Heart right ventricle (tissue), 16 donors: Measurements from ENCODE around the gene ABLIM2. TPM values are rescaled to one million over a fixed set of nuclear protein-coding genes. Genes with fewer than 3 reads are reported as not detected.

Experiments used
- ATAC-seq, 8 donors: fragments of 200-7000 bp; cut with Tn5 transposase; one replicate each; pipeline ENCODE4 v1.9.1; 2020; ENCODE audit warnings: mild to moderate bottlenecking in 8 of 8, moderate library complexity in 8 of 8, moderate number of reproducible peaks in 1 of 8
- DNase-seq, 2 donors: peaks; one replicate each; pipeline ENCODE4 v3.0.0-alpha.2; 2020
- H3K27ac ChIP-seq, 10 donors: fragments of 200-600 bp; sonication (generic) in 2 of 10; one replicate each; pipeline versions ENCODE4 v1.5.0 to v1.8.0; 2020 to 2022; ENCODE audit warnings: mild to moderate bottlenecking in 3 of 10
- H3K27me3 ChIP-seq, 7 donors: fragments of 200-600 bp; one replicate each; pipeline ENCODE4 v1.8.0; 2021 to 2022; ENCODE audit warnings: mild to moderate bottlenecking in 2 of 7
- H3K36me3 ChIP-seq, 9 donors: fragments of 200-600 bp; sonication (generic) in 1 of 9; one replicate each; pipeline versions ENCODE4 v1.5.0 to v1.8.0; 2020 to 2022; ENCODE audit warnings: mild to moderate bottlenecking in 2 of 9
- H3K4me1 ChIP-seq, 9 donors: fragments of 200-600 bp; sonication (generic) in 1 of 9; one replicate each; pipeline versions ENCODE4 v1.5.0 to v1.8.0; 2020 to 2022; ENCODE audit warnings: mild to moderate bottlenecking in 4 of 9
- H3K4me3 ChIP-seq, 10 donors: fragments of 200-600 bp; sonication (generic) in 2 of 10; one replicate each; pipeline versions ENCODE4 v1.5.0 to v1.8.0; 2020 to 2022; ENCODE audit warnings: mild to moderate bottlenecking in 7 of 10, moderate library complexity in 2 of 10
- H3K9me3 ChIP-seq, 11 donors: fragments of 200-600 bp in 10 of 11; sonication (generic) in 2 of 11; one replicate each; pipeline versions ENCODE4 v1.5.0 to v1.8.0; 2013 to 2022; ENCODE audit warnings: mild to moderate bottlenecking in 2 of 11, control low read depth in 1 of 11, moderate library complexity in 1 of 11
- CTCF ChIP-seq, 9 donors: fragments of 200-600 bp; sonication (generic) in 2 of 9; IDR thresholded peaks; one replicate each; pipeline versions ENCODE4 v1.5.0 to v1.8.0; 2021 to 2022; ENCODE audit warnings: antibody characterized with exemption in 9 of 9, mild to moderate bottlenecking in 5 of 9, moderate library complexity in 1 of 9
- WGBS, 2 donors: extraction: QIAGEN DNeasy Blood & Tissue Kit; methylation state at CpG; one replicate each; pipeline ENCODE4 v1.1.7; 2013; ENCODE audit warnings: inconsistent platforms in 1 of 2; 5-methylcytosine and 5-hydroxymethylcytosine counted together
- intact Hi-C, 10 donors: fragments of 100-400 bp; cut with DNase I; formaldehyde crosslinking; loops; one replicate each; pipeline versions ENCODE4 v1.11.1 to v1.14.2; 2022
- polyA plus RNA-seq, 2 donors: library from polyadenylated mRNA; stranded (reverse); fragments of 200-250 nt; gene quantifications; one replicate each; pipeline ENCODE4 v1.2.3, GENCODE V29; 2013
- total RNA-seq, 10 donors: library from RNA; stranded (reverse); fragmentation: NEBNext Ultra II Directional in 3 of 10; extraction: Animal tissue kit (Norgen Biotek cat#: 25700) in 3 of 10; gene quantifications; one replicate each; pipeline versions ENCODE4 v1.2.1 to v1.2.4, GENCODE V29; 2021 to 2023
- donor health status: Arrhythmogenic right ventricular cardiomyopathy.
- donor health status: ischemic (EF 13 %, LVEDD 7.1; RV severe dilation, severe dysfunction).
- donor health status: healthy with polysubstance abuse.
- donor health status: DM: no; HTN: yes; CAD: no.
- donor health status: DM: no; HTN: no; CAD: no.
- donor health status: ischemic (EF 25% LVEDD 6.9; RV normal size, moderate dysfunction).
- donor health status: ischemic (EF 25% LVEDD 5.7; RV mildly dilated, moderate dysfunction).
- donor health status: healthy.
- donor health status: DM: yes; HTN: yes; CAD: no.
- donor health status: Ischemic cardiomyopathy.
- donor health status: ischemic (EF 35%, LVEDD 5.7; RV mildly dilated, moderate dysfunction).
- donor health status: nonischemic (EF 11% LVEDD 7.7; RV severe dilation, severe dysfunction).
- donor health status: DM: yes; HTN: yes; CAD: no.
- donor health status: PGD.
- donor health status: ischemic (EF 29% LVEDD 5.4; RV normal size, mild dysfunction).
- donor health status: nonischemic (EF 23%, LVEDD 6.1; RV moderate dilation, normal function).

The ABLIM2 gene
- total and polyA plus RNA-seq, 12 donors = 7.2 to 27.8 (median 17.6) TPM

- Histone ChIP-seq H3K4me1 (peaks cover 0 to 10% (median 0%) of the 10 kb centered on the region in 9 donors), H3K4me3 (no peak overlapping the region), H3K9me3 (no peaks in the 10 kb centered on the region), H3K36me3 (peaks cover 0 to 5% (median 0%) of the 10 kb centered on the region in 9 donors), H3K27ac (no peak overlapping the region), H3K27me3 (no peaks in the 10 kb centered on the region)
- no peak for TF ChIP-seq CTCF (IDR thresholded peaks at IDR 0.05)
- intact Hi-C loops = no loop called here
- ATAC-seq = no peak
- 98 to 99% methylated on average over 3 of the region's 3 CpGs for WGBS, 2 donors
- DNase-seq = no peak
Observed at GRCh38 chr4:8012517-8012916, 146.1 kb downstream of the ABLIM2 start.

- TF ChIP-seq CTCF (IDR thresholded peaks at IDR 0.05) = no peak
- H3K27ac ChIP-seq = no peak overlapping the region
- no peak overlapping the region for H3K4me3 ChIP-seq
- 21 to 33% methylated on average over 12 of the region's 12 CpGs for WGBS, 2 donors
- no peaks in the 10 kb centered on the region for H3K27me3 ChIP-seq
- peak in 1 of 2 donors; percentile 21 for DNase-seq
- peaks cover 0 to 6% (median 0%) of the 10 kb centered on the region in 9 donors for H3K36me3 ChIP-seq
- peak in 3 of 8 donors; percentile 20 to 46 (median 45) for ATAC-seq
- intact Hi-C loops = no loop called here
- H3K4me1 ChIP-seq = peaks cover 0 to 10% (median 0%) of the 10 kb centered on the region in 9 donors
- no peaks in the 10 kb centered on the region for H3K9me3 ChIP-seq
Observed at GRCh38 chr4:8010618-8011017, 148.0 kb downstream of the ABLIM2 start.

DNA sequence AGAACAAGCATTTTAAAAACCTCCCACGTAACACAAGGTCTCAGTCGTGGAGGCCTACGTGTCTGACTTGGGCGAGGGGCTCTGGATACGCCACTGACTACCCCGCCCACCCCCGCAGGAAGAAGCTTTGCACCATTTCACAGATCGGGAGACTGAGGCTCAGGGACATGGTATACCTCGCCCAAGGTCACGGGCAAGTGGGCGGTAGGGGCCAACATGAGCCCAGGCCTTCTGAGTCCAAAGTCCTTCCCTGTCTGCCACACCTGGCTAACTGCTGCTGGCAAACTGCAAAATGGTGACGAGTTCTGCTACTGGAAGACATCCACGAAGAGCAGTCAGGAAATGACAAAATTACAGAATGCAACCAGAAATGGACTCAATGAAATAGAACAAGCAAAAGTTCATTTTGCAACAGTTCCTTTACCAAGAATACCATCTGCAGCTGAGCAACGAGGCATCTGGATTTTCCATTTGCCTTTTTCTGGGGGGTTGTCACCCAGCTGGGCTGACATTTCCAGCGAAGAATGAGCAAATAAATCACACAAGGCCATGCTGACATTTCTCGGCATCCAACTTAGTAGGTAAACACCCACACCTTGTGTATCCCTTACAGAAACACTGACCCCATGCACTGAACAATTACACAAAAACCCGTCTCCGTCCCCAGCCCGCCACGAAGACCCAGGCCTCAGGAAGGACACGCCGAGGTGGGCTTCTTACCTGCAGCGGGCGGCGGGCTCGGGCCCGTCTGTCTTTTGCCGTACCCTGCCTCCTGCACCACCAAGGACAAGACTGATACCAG, 148.7 kb downstream of the ABLIM2 start:
- H3K4me3 ChIP-seq = no peak overlapping the region
- no peak for TF ChIP-seq CTCF (IDR thresholded peaks at IDR 0.05)
- H3K27ac ChIP-seq = no peak overlapping the region
- no peaks in the 10 kb centered on the region for H3K9me3 ChIP-seq
- H3K4me1 ChIP-seq = peaks cover 0 to 10% (median 0%) of the 10 kb centered on the region in 9 donors
- intact Hi-C loops = no loop called here
- WGBS, 2 donors = 91 to 93% methylated on average over 28 of the region's 28 CpGs
- DNase-seq (no peak), ATAC-seq (no peak)
- H3K27me3 ChIP-seq = no peaks in the 10 kb centered on the region
- peaks cover 0 to 13% (median 0%) of the 10 kb centered on the region in 9 donors for H3K36me3 ChIP-seq

DNA sequence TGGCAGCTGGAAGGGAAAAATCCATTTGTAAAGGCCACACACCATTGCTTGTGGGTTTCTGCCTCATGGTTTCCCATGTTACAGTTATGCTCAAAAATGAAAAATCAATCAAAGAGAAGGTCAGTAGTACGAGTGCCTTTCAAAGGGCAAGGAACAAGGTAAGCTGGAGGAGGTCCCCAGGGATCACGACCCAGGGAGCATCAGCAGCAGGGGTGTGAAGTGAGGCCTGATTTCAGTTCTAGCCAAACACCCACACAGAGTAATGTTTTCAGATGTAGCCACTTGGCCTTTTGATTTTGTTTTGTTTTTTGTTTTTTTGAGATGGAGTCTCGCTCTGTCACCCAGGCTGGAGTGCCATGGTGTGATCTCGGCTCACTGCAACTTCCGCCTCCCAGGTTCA, 149.5 kb downstream of the ABLIM2 start:
- Histone ChIP-seq H3K9me3 (no peaks in the 10 kb centered on the region), H3K36me3 (peaks cover 0 to 16% (median 0%) of the 10 kb centered on the region in 9 donors), H3K4me3 (no peak overlapping the region), H3K27ac (no peak overlapping the region), H3K27me3 (no peaks in the 10 kb centered on the region), H3K4me1 (peaks cover 0 to 10% (median 0%) of the 10 kb centered on the region in 9 donors)
- intact Hi-C loops = no loop called here
- TF ChIP-seq CTCF (IDR thresholded peaks at IDR 0.05) = no peak
- DNase-seq = no peak
- no peak for ATAC-seq
- WGBS, 2 donors = 89 to 96% methylated on average over 5 of the region's 5 CpGs
